Measurements from ENCODE around the gene DLD. TPM values are rescaled to one million over a fixed set of nuclear protein-coding genes. Genes with fewer than 3 reads are reported as not detected.

Gene DLD
- total and polyA plus RNA-seq, 2 of the 8 experiments (the other 6 are each of a cell fraction or from before 2014, with no cell fraction given) = 63.7 to 88.5 TPM

- FAIRE-seq = no peak
- TF ChIP-seq JUND (IDR thresholded peaks at IDR 0.05; ENCODE audit: low read length) (no peak), KDM5A (IDR thresholded peaks at IDR 0.05; ENCODE audit: low read length) (no peak), ATF2 (IDR thresholded peaks at IDR 0.05; ENCODE audit: low read length) (no peak), HDAC6 (IDR thresholded peaks at IDR 0.05; ENCODE audit: low read depth, low read length) (no peak), ATF3 (IDR thresholded peaks at IDR 0.05; ENCODE audit: insufficient read depth, low read depth, low read length) (no peak), GABPA (IDR thresholded peaks at IDR 0.05; ENCODE audit: borderline replicate concordance, insufficient read depth, low read length) (no peak), MAFK (IDR thresholded peaks at IDR 0.05; ENCODE audit: low read depth, low read length) (no peak), YY1 (IDR thresholded peaks at IDR 0.05; ENCODE audit: low read depth, low read length) (no peak), TCF12 (IDR thresholded peaks at IDR 0.05; ENCODE audit: low read depth, low read length) (no peak), ZNF274 (IDR thresholded peaks at IDR 0.05; ENCODE audit: borderline replicate concordance, extremely low read depth, low read length) (no peak), BACH1 (IDR thresholded peaks at IDR 0.05; ENCODE audit: low read length) (no peak)
These were observed 6.7 kb upstream of the DLD start for GRCh38 chr7:107884066-107884818.

More at GRCh38 chr7:107884066-107884818, 6.7 kb upstream of the DLD start:
- Histone ChIP-seq H3K23me2 (ENCODE audit: low read depth, low read length) (no peaks in the 10 kb centered on the region), H3K23ac (ENCODE audit: insufficient read length) (no peak overlapping the region), H3K56ac (replicated peaks; ENCODE audit: insufficient read length, low read depth, low read length) (no peak overlapping the region), H4K8ac (ENCODE audit: extremely low read depth, insufficient read depth, low read length) (no peak overlapping the region), H3K79me1 (ENCODE audit: low read depth, low read length) (no peaks in the 10 kb centered on the region), H3K4ac (replicated peaks; ENCODE audit: insufficient read length, low read depth, low read length) (no peak overlapping the region), H2AK5ac (ENCODE audit: low read depth, low read length) (no peak overlapping the region), H2BK15ac (ENCODE audit: low read length) (no peak overlapping the region), H3K9me3 (ENCODE audit: insufficient read depth in 2 of 2, low read depth in 1 of 2, low read length in 1 of 2) (peaks cover 0 to 3% of the 10 kb centered on the region in 2 experiments; a peak in 1 of 4 replicates), H3K27ac (ENCODE audit: low read depth, low read length) (no peak overlapping the region), H4K20me1 (replicated peaks in 1 of 2; ENCODE audit: control insufficient read depth in 1 of 2, insufficient read depth in 2 of 2, low read length in 2 of 2) (no peaks in the 10 kb centered on the region), H4K91ac (replicated peaks; ENCODE audit: insufficient read length, low read length) (no peak overlapping the region), H3K36me3 (ENCODE audit: control insufficient read depth in 2 of 4, insufficient read depth in 4 of 4, low read length in 3 of 4) (no peaks in the 10 kb centered on the region), H3K18ac (ENCODE audit: extremely low read depth, low read length) (no peak overlapping the region), H3K4me3 (ENCODE audit: extremely low read depth in 1 of 4, insufficient read depth in 2 of 4, low read depth in 3 of 4, low read length in 4 of 4) (no peak overlapping the region), H2BK20ac (ENCODE audit: low read length) (no peak overlapping the region), H3K4me1 (replicated peaks in 1 of 4; ENCODE audit: control insufficient read depth in 3 of 4, insufficient read depth in 4 of 4, low read length in 3 of 4) (0 out of 7 replicates have a peak, but pooled peaks cover 0 to 3% (median 0%) of the 10 kb centered on the region in 4 experiments), H2AFZ (ENCODE audit: low read length) (peak overlapping the region; percentile 32; the same call in 1 of the 2 replicates), H3K27me3 (replicated peaks in 1 of 4; ENCODE audit: control insufficient read depth in 3 of 4, extremely low read depth in 1 of 4, insufficient read depth in 3 of 4, low read length in 3 of 4) (no peaks in the 10 kb centered on the region), H2BK5ac (ENCODE audit: low read depth, low read length) (no peak overlapping the region), H3K9ac (replicated peaks in 1 of 4; ENCODE audit: extremely low read depth in 1 of 4, low read depth in 3 of 4, low read length in 3 of 4) (no peak overlapping the region), H3K14ac (ENCODE audit: insufficient read length) (no peak overlapping the region), H3K4me2 (ENCODE audit: insufficient read depth in 1 of 2, low read depth in 2 of 2, low read length in 2 of 2) (no peak overlapping the region), H2BK12ac (ENCODE audit: low read depth, low read length) (no peak overlapping the region), H2BK120ac (replicated peaks; ENCODE audit: low read depth, low read length) (no peak overlapping the region), H3K79me2 (ENCODE audit: control insufficient read depth in 1 of 2, insufficient read depth in 2 of 2, low read length in 2 of 2) (no peaks in the 10 kb centered on the region), H4K5ac (ENCODE audit: insufficient read length, low read depth, low read length) (no peak overlapping the region)
- WGBS, 2 experiments (ENCODE audit: extremely low coverage in 1 of 2, insufficient coverage in 1 of 2, insufficient read length in 1 of 2, insufficient replicate concordance in 2 of 2, low coverage in 1 of 2, low lambda C conversion rate in 2 of 2, missing lambda C conversion rate in 1 of 2) = 91% methylated on average over 6 of the region's 6 CpGs; no CpG with 5 or more reads in 1 of the 2 experiments
- CTCF ChIA-PET (ENCODE audit: partially characterized antibody) = interaction anchor here (0.9 to 1.3 kb wide), 2 partner anchors 8 to 9 kb away, joined by 3 to 11 read pairs; no protein-coding TSS in a partner anchor
- POLR2A ChIA-PET (ENCODE audit: partially characterized antibody) = no interaction called here
- no peak for DNase-seq (ENCODE audit: low read depth in 1 of 2, low spot score in 2 of 2)

Data from H1 (cell line).